Activated CD4-positive, alpha-beta T cell treated with anti-CD3 and anti-CD28 coated beads, Interleukin-2, Interleukin-4, amounts not matched to agents 100 ng/mL and 50 ng/mL, durations not matched to agents 16 hours and 8 hours (primary cell): ENCODE data around the gene OSBPL2.

Experiments used
- DNase-seq: peaks from one replicate; pipeline ENCODE4 v3.0.0-alpha.2; 2020; ENCODE audit warnings: low spot score

OSBPL2 gene

DNA sequence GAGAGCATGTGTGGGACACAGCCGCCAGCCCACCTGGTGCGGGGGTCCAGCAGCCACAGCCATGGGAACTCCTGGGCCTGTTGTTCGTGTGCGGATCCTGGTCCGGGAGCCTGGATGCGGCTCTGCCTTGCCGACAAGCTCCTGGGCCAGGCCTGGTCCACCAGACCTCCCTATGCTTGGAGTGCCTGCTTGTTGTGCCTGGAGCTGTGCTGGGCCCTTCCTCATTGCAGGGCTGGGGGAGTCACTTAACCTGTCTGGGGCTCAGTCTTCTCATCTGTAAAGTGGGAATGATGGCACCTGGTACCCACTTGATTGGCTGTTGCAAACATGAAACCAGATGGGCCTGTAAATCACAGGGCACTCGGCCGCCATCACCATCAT lies 2.6 kb upstream of the OSBPL2 start:
- DNase-seq, result no peak

DNA sequence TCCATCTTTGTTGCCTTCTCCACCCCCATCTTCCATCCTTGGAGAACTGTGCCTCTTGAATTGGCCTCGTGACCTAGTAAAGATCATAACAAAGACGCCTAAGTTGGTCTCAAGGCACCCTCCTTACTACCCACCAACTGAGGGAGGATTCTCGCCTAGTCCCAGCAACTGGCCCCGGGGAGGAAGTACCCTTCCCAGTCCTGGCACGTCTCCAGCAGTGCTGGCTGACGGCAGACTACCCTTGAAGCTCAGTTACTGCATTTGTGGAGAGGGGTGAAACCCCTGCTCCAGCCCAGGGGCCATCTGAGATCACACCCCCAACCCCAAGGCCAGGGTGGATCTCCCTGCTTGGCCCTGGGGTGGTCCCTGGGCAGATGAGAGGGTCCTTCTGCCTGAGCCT lies 2.1 kb upstream of the OSBPL2 start:
- no peak for DNase-seq

DNA sequence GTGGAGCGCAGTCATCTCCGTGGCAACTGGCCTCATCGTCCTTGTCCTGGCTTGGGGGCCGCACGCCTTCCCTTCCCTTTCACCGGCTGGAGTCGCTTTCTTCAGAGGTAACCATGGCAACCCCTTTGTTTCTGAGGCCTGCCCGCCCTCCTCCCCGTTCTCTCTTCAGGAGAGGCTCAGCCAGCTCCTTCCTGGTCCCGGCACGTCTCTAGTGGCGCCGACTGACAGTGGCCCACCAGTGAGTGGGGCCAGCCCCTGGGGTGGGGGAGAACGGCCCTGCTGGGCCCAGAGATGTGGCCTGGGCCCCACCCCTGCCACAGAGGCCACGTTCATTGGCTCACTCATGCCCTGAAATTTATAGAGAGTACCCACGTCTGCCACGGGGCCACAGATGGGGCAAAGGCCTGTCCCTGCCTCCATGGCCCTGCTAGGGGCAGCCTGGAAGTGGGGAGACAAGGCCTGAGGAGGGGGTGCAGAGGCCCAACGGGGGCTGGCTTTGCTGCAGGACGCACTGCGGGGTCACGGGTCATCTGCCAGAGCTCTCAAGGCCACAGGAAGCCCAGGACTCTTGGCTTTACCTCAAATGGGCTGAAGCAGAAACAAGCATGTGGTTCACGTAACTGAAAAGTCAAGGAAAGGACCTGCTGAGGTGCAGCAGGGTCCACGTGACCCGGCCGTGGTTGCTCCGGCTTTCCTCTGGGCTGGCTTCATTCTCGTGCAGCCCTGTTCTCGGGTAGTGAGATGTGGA lies 1.4 kb upstream of the OSBPL2 start:
- DNase-seq, result no peak

DNA sequence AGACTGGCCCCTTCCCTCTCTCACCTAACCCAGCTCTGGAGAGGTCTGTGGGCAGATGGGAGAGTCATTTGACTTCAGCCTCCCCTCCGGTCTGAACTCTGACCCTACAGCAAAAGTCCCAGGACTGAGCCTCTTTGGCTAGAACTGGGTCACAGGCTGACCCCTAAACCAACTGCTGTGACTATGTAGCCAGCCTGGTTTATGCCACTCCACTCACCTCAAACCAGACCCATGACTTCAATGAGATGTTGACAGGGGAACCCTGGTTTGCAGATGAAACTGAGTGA lies 864 bp upstream of the OSBPL2 start:
- no peak for DNase-seq

DNA sequence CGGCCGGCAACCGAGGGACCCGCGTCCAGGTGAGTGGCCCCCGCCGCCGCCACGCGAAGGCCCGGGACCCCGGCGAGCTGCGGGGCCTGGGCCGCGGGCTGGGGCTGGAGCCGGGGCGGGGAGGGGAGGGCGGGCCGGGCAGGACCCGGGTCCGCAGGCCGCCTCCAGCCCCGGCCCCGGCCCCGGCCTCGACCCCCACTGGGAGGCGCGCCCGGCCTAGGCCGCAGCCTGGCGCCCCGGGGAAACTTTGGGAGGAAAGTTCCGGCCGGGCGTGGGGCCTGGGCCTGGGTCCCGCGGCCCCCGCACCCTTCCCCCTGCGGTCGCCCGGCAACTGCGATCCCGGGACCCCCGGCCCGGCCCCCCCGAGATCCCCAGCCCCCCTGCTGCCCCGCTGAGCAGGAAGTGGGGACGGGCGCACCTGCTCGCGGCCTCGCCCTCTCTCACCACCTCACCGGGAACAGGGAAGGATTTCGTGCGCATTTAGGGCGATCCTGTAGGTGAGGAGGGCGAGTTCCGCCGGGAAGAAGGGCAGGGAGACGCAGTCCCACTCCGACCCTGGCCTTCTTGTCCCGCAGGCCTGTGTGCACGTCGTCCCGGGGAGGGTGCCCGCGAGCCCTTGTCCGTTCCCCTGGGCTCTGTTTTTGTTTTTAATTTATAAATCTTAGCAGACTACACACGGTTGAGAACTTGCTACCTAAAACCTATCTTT lies 402 bp downstream of the OSBPL2 start:
- DNase-seq, result no peak

DNA sequence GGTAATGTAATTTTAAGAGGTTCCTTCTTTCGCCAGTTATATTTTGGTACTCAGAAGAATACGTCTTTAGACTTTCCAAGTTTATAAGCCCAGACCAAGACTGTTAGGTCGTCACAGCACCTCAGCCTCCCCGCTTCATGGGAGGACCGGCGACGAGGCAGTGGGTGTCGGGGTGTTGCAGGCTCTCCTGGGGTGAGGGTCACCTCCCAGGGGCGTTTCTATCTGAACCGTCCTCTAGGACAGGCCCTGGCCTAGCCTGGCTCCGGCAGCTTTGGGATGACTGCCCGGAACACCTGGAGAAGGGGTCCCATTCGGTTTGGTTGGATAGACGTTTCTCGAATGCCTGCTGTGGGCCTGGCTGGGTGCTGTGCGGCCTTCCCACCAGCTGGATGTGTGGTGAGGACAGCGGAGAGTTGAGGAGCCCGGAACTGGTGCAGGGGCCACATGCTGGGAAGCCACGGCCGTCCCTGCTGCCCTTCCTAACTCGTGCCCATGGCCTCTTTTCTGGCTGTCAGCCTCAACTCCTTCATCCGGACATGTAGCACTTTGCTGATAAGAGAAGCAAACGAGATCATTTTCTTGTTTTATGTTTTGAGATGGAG lies 1.1 kb downstream of the OSBPL2 start:
- no peak for DNase-seq

DNA sequence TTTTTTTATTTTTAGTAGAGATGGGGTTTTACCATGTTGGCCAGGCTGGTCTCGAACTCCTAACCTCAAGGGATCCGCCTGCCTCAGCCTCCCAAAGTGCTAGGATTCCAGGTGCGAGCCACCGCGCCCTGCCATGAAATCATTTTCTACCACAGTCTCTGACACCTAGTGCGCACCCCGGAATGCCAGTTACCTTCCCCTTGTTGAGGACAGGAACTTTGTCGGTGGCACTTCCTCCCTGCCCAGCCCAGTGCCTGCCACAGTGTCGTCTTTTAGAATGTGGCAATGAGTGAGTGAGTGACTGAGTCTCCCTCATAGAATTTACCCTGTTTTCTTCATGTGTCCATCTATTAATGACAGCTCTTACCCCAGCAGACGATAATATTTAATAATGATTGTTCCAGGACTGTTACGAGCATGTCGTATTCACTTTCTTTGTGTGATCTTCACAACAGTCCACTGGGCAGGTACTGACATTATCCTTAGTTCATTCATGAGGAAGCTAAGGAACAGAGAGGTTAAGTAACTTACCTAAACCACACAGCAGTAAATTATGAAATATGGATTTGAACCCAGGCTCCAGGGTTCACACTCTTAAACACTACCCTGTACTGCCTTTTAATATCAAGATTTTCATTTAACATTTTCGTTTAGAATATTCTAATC lies 1.8 kb downstream of the OSBPL2 start:
- DNase-seq, result no peak

DNA sequence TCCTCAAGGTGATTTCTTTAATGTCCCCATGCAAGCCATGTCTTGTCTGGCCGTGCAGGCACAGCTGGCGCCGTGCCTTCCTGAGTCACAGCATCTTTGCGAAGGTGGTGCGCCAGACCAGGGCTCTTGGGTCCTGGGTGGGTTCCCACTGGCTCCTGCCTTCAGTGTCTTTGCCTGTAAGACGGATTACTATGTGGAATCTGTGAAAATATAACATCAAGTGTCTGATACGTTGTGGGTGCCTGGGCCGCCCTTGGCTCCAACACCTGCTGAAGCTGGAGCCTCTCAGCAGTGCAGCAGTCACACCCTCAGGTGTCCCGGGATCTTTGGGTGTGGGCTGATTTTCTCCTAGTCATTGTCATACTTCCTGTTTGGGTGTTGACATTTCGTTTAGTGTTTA lies 3.2 kb downstream of the OSBPL2 start:
- no peak for DNase-seq

DNA sequence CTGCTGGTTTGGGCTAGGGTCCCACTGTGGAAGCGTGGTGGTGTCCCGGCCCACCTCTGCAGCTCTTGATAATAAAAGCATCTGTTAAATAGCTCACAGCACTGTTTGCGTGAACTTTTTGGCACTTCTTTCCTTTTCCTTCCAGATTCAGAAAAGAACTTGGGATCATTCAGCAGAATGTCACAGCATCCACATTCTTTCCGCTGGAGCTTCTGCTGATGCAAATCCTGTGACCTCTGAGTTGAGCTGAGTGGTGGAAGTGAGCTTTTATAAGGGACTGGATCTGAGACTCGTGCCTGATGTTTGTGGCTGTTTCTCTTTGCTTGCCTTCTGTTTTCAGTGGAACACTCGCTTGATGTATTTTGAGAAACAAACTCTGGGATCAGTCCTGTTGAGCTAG lies 3.9 kb downstream of the OSBPL2 start:
- DNase-seq, result no peak

DNA sequence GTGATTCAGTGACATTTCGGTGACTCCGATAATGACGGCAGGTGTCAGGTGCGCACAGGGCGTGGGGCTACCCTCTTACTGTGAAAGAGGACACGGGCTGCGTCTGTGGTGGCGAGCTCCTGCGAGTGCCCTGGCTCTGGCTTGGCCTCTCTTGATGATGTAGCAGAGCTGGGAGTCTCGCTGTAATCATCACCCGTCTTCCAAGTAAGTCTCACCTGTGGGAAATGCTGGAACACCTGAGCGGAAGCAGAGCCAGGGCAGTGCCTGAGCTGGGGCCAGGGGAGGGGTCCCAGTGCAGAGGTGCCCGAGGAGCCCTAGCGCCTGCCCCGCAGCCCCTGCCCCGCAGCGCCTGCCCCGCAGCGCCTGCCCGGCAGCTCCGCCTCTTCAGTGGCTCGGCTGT lies 4.8 kb downstream of the OSBPL2 start:
- no peak for DNase-seq

DNA sequence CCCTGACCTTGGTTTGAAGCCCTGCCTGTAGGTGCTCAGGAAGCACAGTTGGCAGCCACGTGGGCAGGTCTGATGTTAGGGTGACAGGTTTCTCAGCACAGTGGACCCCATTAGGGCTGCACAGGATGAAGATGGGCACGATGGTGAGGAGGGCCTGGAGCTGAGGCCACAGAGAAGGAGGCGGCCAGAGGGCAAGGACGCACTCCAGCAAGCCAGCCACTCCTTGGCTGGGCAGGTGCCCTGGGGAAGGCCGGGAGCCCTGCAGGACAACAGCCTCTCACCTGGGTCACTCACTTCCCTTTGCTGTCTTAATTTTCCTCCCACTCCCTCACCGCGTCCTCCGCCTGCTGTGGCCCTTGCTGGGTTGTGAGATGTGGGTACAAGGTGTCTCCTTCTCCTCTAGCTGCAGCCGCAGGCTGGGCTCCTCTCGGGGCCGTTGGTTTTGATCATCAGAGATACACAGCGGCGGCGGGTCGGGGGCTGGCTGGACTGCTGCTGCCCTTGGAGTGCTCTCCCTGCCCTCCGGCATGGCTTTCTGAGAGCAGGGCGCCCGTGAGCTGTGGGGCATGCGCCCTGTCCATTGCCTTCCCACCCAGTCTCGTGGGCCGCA lies 5.7 kb downstream of the OSBPL2 start:
- no peak for DNase-seq

DNA sequence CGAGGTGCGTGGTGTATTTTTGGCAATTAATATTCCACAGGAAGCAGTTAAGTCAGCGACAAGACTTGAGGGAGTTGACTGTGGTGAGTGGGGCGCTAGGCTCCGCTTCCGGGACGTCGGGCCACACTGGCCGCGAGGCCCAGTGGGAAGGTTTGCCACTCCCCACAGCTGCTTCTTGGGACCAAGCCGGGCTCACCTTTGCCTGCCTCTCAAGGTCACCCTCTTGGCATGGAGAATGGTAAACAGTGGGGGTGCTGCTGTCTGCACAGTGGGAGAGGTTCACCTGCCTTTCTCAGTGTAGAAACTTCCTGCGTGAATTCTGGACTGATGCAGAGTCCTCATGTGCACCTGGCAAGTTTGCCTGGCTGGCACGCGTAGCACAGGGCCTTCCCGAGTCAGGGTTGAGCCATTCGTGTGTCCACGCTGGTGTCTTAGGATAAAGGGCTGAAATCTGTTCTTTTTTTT lies 6.4 kb downstream of the OSBPL2 start:
- DNase-seq, result no peak

DNA sequence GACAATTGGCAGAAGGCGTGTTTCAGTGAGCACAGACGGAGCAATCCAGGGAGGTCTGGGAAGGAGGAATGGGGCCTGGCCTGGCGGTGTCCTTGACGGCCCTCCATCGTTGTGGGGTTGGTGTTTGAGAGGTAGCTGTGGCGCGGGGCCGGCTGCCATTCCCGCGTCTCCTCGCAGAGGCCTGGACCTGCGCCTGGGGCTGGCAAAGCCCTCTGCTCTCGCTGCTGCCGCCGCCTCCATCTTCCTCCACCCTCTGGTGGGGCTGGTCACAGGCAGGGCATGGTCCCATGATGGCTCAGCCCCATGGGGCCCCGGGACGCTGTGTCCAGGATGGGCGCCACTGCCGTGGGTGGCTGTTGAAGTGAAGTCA lies 7.6 kb downstream of the OSBPL2 start:
- no peak for DNase-seq

DNA sequence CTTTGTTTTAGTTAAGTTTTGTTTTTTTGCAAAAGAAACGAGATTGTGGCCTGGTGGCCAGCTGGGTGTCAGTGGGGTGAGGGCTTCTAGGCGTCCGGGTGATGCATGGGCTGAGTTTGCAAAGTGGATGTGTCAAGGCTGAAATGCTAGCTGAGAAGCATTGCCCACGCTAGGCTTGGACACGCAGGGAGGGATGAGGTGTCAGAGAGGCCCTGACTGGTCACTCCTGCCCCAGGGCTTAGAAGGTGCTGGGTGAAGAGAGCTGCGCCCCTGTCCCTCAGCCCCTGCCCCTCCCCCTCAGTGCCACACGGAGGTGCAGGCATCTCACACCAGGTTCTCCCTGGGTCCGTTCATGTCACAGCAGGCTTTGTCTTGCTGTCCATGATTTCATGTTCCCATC lies 8.1 kb downstream of the OSBPL2 start:
- DNase-seq, result no peak

DNA sequence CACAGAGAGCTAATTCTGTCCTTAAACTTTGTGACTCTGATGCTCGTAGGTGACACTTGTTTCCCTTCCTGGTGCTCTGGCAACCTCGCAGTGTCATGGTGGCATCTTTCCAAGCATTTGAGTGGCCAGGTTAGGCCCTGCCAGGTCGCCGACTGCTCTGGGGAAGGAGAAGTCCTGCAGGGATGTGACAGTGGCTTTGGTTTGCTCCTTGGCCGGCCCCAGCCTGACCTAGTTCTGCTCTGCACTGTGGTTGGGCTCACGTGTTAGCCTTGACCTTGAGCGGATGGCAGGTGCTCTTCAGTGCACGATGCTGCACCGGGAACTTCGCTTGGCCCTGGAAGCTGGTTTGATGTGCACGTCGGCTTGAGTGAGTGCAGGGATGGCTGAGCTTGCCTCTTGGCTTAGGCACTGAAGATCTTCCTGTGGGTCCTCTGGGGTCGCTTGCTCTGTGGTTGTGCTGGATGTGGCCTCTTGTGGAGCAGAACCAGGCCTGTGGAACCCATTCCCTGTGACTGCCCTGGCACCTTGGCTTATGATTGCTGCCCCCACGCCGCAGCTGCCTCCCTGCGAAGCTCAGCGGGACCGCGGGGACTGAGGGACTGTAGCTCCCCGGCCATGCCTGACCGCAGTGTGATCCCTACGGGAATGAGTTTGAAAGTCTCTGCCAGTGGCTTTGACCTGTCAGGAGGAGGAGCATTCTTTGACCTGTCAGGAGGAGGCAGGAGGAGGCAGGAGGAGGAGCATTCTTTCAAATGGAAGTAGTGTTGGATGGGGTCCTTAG lies 8.7 kb downstream of the OSBPL2 start:
- DNase-seq, result no peak

DNA sequence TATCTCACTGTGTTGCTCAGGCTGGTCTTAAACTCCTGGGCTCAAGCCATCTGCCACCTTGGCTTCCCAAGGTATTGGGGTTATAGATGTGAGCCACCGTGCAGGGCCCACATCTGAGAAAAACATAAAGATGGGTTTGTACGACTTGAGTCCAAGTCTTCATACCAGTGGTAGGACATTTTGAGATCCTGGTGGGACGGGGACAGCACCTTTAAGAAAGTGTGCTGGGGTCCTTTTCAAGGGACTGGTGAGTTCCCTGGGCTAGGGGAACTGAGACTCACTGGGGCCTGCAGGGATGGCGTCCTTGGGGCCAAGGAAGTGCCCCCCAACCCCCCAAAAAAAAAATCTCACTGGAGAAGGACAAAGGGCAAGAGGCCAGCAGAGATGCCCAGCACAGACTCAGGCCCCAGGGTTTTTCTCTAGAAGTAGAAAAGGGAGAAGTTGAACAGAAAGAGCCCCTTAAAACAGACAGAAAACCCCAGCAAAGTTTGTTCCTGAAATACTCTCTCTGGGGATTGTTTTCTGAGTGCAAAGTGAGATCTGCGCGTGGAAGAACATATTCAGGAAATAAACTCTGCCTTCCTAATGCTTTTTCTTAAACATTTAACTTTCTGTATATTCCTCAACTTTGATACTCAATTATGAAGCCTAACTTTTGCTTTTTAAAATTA lies 10.7 kb downstream of the OSBPL2 start:
- no peak for DNase-seq

DNA sequence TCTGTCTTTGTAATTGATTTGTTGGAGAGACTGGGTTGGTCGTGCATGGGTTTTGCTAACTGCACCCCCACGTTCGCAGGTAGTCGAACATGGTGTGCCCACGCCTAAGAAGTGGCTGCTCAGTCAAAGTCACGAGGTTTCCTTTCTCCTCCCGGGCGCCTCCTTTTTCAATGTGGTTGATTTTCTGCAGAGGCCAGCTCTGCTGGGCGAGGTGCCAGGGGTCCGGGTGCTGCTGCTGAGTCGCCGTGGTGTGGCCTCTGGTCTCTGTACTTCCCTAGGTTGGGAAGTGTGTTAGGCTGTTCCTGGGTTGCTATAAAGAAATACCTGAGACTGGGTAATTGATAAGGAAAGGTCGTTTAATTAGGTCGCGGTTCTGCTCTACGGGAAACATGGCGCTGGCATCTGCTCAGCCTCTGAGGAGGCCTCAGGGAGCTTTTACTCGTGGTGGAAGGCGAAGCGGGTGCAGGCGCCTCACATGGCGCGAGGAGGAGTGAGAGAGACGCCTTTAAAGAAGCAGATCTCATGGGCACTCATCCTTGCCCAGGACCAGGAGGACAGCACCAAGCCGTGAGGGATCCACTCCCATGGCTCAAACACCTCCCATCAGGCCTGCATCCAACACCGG lies 14.1 kb downstream of the OSBPL2 start:
- DNase-seq, result no peak

DNA sequence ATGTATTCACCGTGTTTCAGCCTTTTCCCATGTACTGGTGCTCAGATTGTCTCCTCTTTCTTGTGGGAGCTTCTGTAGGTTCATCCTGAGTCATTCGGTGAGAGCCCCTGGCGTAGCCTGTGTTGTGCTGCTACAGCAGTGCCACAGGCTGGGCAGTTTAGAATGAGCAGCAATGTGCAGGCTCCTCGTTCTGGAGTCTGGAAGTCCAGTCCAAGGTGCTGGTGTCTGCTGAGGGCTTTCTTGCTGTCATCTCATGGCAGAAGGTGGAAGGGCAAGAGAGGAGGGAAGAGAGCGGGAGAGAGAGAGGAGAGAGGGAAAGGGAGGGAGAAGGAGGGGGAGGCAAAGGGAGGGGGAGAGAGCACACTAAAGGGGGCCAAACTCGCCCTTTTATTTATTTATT lies 15.1 kb downstream of the OSBPL2 start:
- no peak for DNase-seq

DNA sequence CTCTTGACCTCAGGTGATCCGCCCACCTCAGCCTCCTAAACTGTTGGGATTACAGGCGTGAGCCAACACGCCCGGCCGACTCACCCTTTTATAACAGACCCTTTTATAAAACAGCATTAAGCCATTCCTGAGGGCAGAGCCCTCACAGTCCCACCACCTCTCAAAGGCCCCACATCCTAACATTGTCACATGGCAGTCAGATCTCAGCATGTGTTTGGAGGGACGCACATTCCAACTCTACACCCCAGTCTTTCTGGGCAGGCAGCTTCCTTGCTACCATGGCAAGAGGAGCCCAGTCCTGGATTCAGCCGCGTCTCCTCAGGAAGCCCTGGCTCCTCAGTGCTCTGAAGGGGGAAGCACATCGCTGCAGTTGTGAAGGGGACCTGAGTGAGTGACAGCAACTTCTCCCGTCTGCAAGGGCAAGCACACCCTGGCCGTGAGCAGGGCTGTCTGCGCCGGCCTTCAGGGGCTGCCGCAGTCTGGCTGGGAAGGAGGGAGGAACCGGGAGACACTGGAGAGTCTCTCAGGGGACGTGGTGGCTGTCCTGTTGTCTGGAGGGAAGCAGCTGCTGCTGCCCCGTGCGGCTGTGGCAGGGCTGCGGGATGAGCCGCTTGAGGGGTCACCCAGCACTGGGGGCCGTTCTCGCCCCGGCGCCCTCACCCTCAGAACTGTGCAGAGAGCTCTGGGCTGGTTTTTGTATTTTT lies 15.9 kb downstream of the OSBPL2 start:
- DNase-seq, result no peak

DNA sequence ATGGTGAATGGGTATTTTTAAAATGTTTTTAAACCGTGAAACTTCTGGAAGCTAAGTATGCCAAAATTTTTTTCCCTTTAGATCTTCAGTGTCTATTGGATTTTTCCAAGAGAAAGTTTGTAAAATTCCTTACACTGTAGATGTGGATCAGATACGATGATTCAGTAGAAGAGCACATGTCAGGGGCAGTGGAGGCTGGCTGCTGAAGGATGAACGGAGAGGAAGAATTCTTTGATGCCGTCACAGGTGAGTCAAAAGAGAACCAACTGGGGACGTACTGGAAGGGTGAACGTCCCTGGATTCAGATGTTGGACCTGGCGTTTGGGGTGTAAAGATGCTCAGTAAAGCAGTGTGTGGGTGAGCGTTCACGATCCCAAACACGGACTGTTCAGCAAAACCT lies 17.7 kb downstream of the OSBPL2 start:
- DNase-seq, result no peak
